Heart left ventricle (tissue), 13 donors: ENCODE measurements around the gene SLC30A5.

Source experiments
- POLR2A ChIP-seq, 2 donors: fragments of 450-650 bp; IDR thresholded peaks; one replicate each; pipeline ENCODE4 v1.6.1; 2017; ENCODE audit warnings: antibody characterized with exemption in 2 of 2, mild to moderate bottlenecking in 2 of 2, moderate library complexity in 2 of 2
- TF ChIP-seq, protein P1 (sequence below), 12 donors: fragments of 200-600 bp; sonication (generic) in 4 of 12; IDR thresholded peaks; one replicate each; pipeline versions ENCODE4 v1.5.0 to v1.8.0; 2018 to 2022; ENCODE audit warnings: antibody characterized with exemption in 12 of 12, mild to moderate bottlenecking in 5 of 12
- donor health status: ischemic (EF 13 %, LVEDD 7.1; RV severe dilation, severe dysfunction).
- donor health status: DM: no; HTN: yes; CAD: no.
- donor health status: DM: no; HTN: no; CAD: no.
- donor health status: ischemic (EF 25% LVEDD 6.9; RV normal size, moderate dysfunction).
- donor health status: ischemic (EF 25% LVEDD 5.7; RV mildly dilated, moderate dysfunction).
- donor health status: ischemic (EF 35%, LVEDD 5.7; RV mildly dilated, moderate dysfunction).
- donor health status: nonischemic (EF 11% LVEDD 7.7; RV severe dilation, severe dysfunction).
- donor health status: DM: yes; HTN: yes; CAD: no.
- donor health status: PGD.
- donor health status: ischemic (EF 29% LVEDD 5.4; RV normal size, mild dysfunction).
- donor health status: nonischemic (EF 23%, LVEDD 6.1; RV moderate dilation, normal function).

DNA sequence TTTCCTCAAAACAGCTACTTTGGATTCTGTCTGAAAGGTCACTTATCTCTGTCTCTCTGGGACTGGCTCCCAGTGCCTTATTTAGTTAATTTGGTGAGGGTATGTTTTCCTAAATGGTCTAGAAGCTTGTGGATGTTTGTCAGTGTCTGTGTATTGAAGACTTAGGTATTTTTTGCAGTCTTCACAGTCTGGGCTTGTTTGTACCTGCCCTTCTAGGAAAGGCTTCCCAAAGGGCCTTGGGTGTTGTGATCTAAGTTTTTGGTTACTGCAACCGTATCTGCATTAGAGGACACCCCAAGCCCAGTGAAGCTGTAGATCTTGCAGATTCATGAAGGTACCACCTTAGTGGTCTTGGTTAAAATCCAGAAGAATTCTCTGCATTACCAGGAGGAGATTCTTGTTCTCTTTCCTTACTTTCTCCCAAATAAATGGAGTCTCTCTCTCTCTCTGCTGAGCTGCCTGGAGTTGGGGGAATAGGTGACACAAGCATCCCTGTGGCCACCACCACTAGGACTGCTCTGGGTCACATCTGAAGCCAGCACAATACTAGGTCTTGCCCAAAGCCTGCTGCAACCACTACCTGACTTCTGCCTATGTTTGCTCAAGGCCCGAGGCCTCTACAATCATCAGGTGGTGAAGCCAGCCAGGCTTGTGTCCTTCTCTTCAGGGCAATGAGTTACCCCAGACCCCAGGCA, 55.3 kb downstream of the SLC30A5 start:
- TF ChIP-seq, protein P1, sequence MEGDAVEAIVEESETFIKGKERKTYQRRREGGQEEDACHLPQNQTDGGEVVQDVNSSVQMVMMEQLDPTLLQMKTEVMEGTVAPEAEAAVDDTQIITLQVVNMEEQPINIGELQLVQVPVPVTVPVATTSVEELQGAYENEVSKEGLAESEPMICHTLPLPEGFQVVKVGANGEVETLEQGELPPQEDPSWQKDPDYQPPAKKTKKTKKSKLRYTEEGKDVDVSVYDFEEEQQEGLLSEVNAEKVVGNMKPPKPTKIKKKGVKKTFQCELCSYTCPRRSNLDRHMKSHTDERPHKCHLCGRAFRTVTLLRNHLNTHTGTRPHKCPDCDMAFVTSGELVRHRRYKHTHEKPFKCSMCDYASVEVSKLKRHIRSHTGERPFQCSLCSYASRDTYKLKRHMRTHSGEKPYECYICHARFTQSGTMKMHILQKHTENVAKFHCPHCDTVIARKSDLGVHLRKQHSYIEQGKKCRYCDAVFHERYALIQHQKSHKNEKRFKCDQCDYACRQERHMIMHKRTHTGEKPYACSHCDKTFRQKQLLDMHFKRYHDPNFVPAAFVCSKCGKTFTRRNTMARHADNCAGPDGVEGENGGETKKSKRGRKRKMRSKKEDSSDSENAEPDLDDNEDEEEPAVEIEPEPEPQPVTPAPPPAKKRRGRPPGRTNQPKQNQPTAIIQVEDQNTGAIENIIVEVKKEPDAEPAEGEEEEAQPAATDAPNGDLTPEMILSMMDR (IDR thresholded peaks at IDR 0.05) = no peak
- no peak for TF ChIP-seq POLR2A (IDR thresholded peaks at IDR 0.05)
